WTC11 (cell line): ENCODE results near the gene INTS2.

Experiments
- ATF3 ChIP-seq: sonication (generic); formaldehyde crosslinking; conservative IDR thresholded peaks from 2 replicates; pipeline ENCODE4 v1.8.1; 2022; ENCODE audit warnings: mild to moderate bottlenecking, missing genetic modification reagents
- CREM ChIP-seq: sonication (generic); formaldehyde crosslinking; IDR thresholded peaks from 2 replicates; pipeline ENCODE4 v1.8.1; 2022; ENCODE audit warnings: mild to moderate bottlenecking, missing genetic modification reagents, moderate library complexity
- GRHL2 ChIP-seq: fragments of 250-450 bp; sonication (Bioruptor Pico); IDR thresholded peaks from 2 replicates; pipeline ENCODE4 v1.8.0; 2022; ENCODE audit warnings: mild to moderate bottlenecking, moderate library complexity; ENCODE audit not compliant: insufficient replicate concordance, severe bottlenecking
- IRF1 ChIP-seq: sonication (generic); formaldehyde crosslinking; IDR thresholded peaks from 2 replicates; pipeline ENCODE4 v1.8.0; 2023; ENCODE audit warnings: missing genetic modification reagents
- JUN ChIP-seq: sonication (generic); formaldehyde crosslinking; IDR thresholded peaks from 2 replicates; pipeline ENCODE4 v1.8.0; 2023; ENCODE audit warnings: mild to moderate bottlenecking, missing genetic modification reagents
- MYBL2 ChIP-seq: sonication (generic); formaldehyde crosslinking; IDR thresholded peaks from 2 replicates; pipeline ENCODE4 v1.8.1; 2023; ENCODE audit warnings: mild to moderate bottlenecking, moderate library complexity, missing genetic modification reagents
- NFE2L1 ChIP-seq: sonication (generic); formaldehyde crosslinking; IDR thresholded peaks from 2 replicates; pipeline ENCODE4 v1.8.1; 2023; ENCODE audit warnings: missing genetic modification reagents
- PRDM15 ChIP-seq: sonication (generic); formaldehyde crosslinking; IDR thresholded peaks from 2 replicates; pipeline ENCODE4 v1.8.0; 2022; ENCODE audit warnings: missing genetic modification reagents
- USF1 ChIP-seq: sonication (generic); formaldehyde crosslinking; IDR thresholded peaks from 2 replicates; pipeline ENCODE4 v1.8.0; 2022; ENCODE audit warnings: mild to moderate bottlenecking, missing genetic modification reagents
- ZBTB21 ChIP-seq: sonication (generic); formaldehyde crosslinking; IDR thresholded peaks from 2 replicates; pipeline ENCODE4 v1.8.1; 2023; ENCODE audit warnings: mild to moderate bottlenecking, missing genetic modification reagents, borderline replicate concordance
- ZNF232 ChIP-seq: sonication (generic); formaldehyde crosslinking; IDR thresholded peaks from 2 replicates; pipeline ENCODE4 v1.8.0; 2022; ENCODE audit warnings: mild to moderate bottlenecking, missing genetic modification reagents
- ZNF512 ChIP-seq: sonication (generic); formaldehyde crosslinking; IDR thresholded peaks from 2 replicates; pipeline ENCODE4 v1.8.1; 2022; ENCODE audit warnings: missing genetic modification reagents, borderline replicate concordance
- TF ChIP-seq, protein P1 (sequence below): fragments of 200-600 bp; IDR thresholded peaks from 2 replicates; pipeline ENCODE4 v1.8.0; 2022; ENCODE audit warnings: antibody characterized with exemption

DNA sequence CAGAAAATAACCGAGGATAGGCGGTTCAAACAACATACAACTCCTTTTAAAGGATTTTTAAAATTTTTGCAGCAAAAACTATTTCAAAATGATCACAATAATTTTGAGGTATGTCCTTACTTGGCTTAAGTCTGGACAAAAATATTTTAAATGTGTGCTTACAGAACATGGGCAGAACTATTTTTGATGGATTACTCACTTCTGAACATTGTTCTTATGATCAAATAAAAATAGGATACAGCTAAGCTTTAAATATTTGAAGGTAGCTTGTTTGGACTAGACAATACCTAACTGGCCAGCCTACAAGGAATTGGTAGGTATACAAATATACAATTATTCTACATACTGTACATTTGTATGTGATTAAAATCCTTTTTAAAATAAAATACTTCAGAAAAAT lies 14.3 kb upstream of the INTS2 start:
- TF ChIP-seq ZNF512 (CRISPR knock-in tag) (no peak), ATF3 (CRISPR knock-in tag) (no peak), JUN (no peak), ZNF232 (CRISPR knock-in tag) (no peak), CREM (CRISPR knock-in tag) (no peak), MYBL2 (CRISPR knock-in tag) (no peak), IRF1 (no peak), NFE2L1 (no peak), ZBTB21 (CRISPR knock-in tag) (no peak), USF1 (CRISPR knock-in tag) (no peak), GRHL2 (CRISPR knock-in tag) (no peak), PRDM15 (CRISPR knock-in tag) (no peak)
- TF ChIP-seq, protein P1, sequence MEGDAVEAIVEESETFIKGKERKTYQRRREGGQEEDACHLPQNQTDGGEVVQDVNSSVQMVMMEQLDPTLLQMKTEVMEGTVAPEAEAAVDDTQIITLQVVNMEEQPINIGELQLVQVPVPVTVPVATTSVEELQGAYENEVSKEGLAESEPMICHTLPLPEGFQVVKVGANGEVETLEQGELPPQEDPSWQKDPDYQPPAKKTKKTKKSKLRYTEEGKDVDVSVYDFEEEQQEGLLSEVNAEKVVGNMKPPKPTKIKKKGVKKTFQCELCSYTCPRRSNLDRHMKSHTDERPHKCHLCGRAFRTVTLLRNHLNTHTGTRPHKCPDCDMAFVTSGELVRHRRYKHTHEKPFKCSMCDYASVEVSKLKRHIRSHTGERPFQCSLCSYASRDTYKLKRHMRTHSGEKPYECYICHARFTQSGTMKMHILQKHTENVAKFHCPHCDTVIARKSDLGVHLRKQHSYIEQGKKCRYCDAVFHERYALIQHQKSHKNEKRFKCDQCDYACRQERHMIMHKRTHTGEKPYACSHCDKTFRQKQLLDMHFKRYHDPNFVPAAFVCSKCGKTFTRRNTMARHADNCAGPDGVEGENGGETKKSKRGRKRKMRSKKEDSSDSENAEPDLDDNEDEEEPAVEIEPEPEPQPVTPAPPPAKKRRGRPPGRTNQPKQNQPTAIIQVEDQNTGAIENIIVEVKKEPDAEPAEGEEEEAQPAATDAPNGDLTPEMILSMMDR = no peak
